Stimulated activated CD8-positive, alpha-beta memory T cell treated with anti-CD3 and anti-CD28 coated beads, Interleukin-12 subunit alpha, Interleukin-12 subunit beta, amount 100 ng/mL, for 4 hours (primary cell): ENCODE data around the gene GPLD1.
A peak's percentile ranks its signal among the peaks of the same experiment; 100 is the strongest.
"Not testable (repeated sequence)": the region's sequence is repeated elsewhere in the genome, so short reads cannot be mapped to it uniquely, and the experiment has no call there.

Source experiments
- DNase-seq: peaks from one replicate; pipeline ENCODE4 v3.0.0-alpha.2; 2020; ENCODE audit warnings: low read depth

GPLD1 gene

GRCh38 chr6:24410622-24411021, 78.8 kb downstream of the GPLD1 start:
- no peak for DNase-seq

- DNase-seq, result no peak
Measured at GRCh38 chr6:24408719-24409410, 80.5 kb downstream of the GPLD1 start.

- DNase-seq, result no peak
Measured at GRCh38 chr6:24405262-24405661, 84.1 kb downstream of the GPLD1 start.

GRCh38 chr6:24403501-24403824, 85.9 kb downstream of the GPLD1 start:
- no peak for DNase-seq

- peak; percentile 66 for DNase-seq
Measured at GRCh38 chr6:24402697-24403500, 86.5 kb downstream of the GPLD1 start, which contains the start of gene MRS2. MRS2 (plus strand) TSS chr6:24402936; CDS start chr6:24403047, 111 bp downstream.

- DNase-seq, result no peak
Measured at GRCh38 chr6:24401458-24401857, 87.9 kb downstream of the GPLD1 start.

GRCh38 chr6:24400045-24401039, 89.0 kb downstream of the GPLD1 start:
- not testable (repeated sequence) for DNase-seq

- DNase-seq, result no peak
Measured at GRCh38 chr6:24397631-24398030, 91.7 kb downstream of the GPLD1 start.

- no peak for DNase-seq
Measured at GRCh38 chr6:24396824-24397223, 92.6 kb downstream of the GPLD1 start.

- DNase-seq, result no peak
Measured at GRCh38 chr6:24394780-24395437, 94.5 kb downstream of the GPLD1 start.

- no peak for DNase-seq
Measured at GRCh38 chr6:24394061-24394779, 95.2 kb downstream of the GPLD1 start.

GRCh38 chr6:24391756-24392405, 97.5 kb downstream of the GPLD1 start:
- no peak for DNase-seq

GRCh38 chr6:24391208-24391607, 98.2 kb downstream of the GPLD1 start:
- no peak for DNase-seq

- DNase-seq, result no peak
Measured at GRCh38 chr6:24387818-24388217, 101.6 kb downstream of the GPLD1 start.

GRCh38 chr6:24385536-24386269, 103.7 kb downstream of the GPLD1 start:
- DNase-seq, result no peak

- DNase-seq, result not testable (repeated sequence)
Measured at GRCh38 chr6:24384369-24385130, 104.8 kb downstream of the GPLD1 start.

- DNase-seq, result not testable (repeated sequence)
Measured at GRCh38 chr6:24382891-24383494, 106.4 kb downstream of the GPLD1 start.

GRCh38 chr6:24382220-24382540, 107.2 kb downstream of the GPLD1 start:
- no peak for DNase-seq
